ENCODE data around the gene ZC3H15.

- TF ChIP-seq CTCF (IDR thresholded peaks at IDR 0.05) (no peak), POLR2A (IDR thresholded peaks at IDR 0.05) (no peak)
Measured at GRCh38 chr2:186518291-186518690, 32.2 kb downstream of the ZC3H15 start.
